GM10847 (cell line): ENCODE data around the gene PRTN3.

Experiments used
- POLR2A ChIP-seq: IDR thresholded peaks from 2 replicates; pipeline ENCODE4 v1.6.1; 2011; ENCODE audit not compliant: insufficient read length; ENCODE audit errors: extremely low read depth

PRTN3 gene

DNA sequence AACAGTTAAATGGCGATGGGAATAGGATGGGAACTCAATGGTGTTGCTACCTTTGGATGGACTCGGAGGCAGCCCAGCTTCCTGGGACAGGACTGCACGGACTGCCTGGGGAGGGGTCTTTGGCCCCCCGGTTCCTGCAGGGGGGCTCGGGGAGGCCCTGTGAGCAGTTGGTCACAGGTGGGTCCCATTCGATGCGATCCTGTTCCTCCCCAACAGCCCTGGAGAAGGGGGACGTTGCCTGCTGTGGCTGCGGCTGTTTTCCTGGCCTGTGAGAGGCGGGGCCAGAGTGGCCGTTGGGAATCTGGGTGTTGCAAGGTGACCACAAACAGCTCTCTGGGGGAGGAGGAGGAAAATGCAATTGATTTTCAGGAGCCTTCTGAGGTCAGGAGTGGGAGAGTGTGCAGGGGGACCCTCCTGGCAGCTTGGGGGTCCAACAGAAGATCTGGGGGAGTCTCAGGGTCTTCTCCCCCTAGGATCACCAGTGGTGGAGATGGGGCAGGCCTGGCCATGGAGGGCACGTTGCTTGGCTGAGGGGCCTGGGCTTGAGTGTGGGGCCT is 17.2 kb upstream of the PRTN3 start:
- TF ChIP-seq POLR2A = no peak

DNA sequence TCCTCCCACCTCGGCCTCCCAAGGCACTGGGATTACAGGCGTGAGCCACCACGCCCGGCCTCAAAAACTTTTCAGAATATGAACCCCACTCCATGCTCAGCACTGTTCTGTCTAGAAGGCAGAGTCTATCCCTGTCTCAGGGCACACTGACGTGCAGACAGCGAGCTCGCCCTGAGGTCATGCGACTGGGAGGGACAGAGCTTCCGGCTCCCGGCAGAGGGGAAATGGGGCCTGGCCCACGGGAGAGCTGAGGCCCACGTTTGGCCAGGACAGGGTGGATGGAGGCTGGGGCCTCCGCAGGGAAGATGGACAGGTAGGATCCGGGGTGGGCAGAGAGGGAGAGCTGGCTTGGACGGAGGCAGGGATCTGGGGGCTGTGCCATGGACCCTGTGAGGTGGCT is 15.9 kb upstream of the PRTN3 start:
- no peak for TF ChIP-seq POLR2A

DNA sequence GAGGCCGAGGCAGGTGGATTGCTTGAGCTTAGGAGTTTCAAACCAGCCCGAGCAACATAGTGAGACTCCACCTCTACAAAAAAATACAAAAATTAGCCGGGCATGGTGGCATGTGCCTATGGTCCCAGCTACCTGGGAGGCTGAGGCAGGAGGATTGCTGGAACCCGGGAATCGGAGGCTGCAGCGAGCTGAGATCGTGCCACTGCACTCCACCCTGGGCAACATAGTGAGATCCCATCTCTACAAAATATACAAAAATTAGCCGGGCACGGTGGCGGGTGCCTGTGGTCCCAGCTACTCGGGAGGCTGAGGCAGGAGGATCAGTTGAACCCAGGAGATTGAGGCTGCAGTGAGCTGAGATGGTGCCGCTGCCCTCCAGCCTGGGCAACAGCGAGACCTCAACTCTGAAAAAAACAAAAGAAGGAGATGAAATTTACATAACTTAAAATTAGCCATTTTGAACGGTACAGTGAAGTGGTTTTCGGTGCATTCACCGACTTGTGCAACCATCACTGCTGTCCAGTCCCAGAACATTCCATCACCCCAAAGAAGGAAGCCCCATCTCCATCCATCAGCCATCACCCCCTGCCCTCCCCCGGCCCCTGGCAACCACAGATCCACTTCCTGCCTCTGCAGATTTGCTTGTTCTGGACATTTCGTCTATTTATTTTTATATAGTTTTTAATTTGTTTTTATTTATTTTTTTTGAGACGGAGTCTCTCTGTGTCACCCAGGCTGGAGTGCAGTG is 14.7 kb upstream of the PRTN3 start:
- TF ChIP-seq POLR2A = no peak

DNA sequence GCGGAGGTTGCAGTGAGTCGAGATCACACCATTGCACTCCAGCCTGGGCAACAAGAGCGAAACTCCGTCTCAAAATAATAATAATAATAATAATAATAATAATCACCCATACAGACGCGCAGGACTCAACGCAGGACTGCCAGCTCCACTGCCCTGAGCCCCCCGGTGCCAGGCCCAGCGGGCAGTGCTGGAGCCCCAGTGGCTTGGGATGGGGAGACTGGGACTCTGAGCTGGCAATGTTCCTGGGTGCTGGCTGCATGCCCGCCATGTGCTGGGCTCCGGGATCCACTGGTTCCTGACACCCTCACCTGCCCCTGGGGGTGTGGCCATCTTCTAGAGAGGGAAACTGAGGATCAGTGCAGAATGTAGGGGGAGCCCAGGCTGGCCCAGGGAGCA is 13.5 kb upstream of the PRTN3 start:
- no peak for TF ChIP-seq POLR2A

DNA sequence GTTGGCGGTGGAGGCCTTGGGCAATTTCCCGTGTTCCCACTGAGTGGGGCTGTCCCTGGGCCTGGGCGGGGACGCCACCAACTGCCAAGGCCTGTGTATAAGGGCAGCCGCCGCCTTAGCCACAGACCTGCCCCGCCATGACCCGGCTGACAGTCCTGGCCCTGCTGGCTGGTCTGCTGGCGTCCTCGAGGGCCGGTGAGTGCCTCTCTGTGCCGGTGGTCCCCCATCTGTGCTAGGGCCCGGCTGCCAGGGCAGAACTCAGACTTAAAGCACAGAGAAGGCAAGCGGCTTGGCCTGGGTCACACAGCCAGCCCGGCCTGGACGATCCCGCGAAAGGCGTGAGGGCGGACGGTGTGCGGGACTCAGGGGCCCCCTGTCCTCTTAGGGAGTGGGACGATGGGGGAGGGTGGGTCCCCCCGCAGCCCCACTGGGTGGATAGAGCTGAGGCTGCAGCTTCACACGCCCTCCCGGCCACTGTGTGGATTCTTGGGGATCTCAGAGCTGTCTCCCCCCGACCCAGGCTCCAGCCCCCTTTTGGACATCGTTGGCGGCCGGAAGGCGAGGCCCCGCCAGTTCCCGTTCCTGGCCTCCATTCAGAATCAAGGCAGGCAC is 13.0 kb upstream of the PRTN3 start, which contains the start of gene AZU1:
TSS of gene AZU1 (plus strand) at position 128 of the 612 bp plus-strand sequence. CDS start at position 138, 10 bp downstream.
- no peak for TF ChIP-seq POLR2A

DNA sequence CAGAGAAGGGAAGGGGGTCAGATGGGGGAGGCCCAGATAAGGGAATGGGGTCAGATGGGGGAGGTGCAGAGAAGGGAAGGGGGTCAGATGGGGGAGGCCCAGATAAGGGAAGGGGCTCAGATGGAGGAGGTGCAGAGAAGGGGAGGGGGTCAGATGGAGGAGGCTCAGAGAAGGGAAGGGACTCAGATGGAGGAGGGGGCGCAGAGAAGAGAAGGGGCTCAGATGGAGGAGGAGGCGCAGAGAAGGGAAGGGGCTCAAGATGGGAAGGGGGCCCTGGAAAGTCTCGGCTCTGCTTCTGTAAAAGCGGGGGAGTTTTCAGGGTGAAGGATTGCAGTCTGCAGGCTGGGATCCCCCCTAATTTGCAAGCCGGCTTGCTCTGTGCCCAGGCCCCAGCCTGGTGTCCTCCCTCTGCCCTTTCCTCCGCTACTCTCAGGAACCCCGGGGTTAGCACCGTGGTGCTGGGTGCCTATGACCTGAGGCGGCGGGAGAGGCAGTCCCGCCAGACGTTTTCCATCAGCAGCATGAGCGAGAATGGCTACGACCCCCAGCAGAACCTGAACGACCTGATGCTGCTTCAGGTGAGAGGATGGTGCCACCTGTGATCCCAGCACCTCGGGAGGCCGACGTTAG is 11.6 kb upstream of the PRTN3 start:
- TF ChIP-seq POLR2A = no peak

DNA sequence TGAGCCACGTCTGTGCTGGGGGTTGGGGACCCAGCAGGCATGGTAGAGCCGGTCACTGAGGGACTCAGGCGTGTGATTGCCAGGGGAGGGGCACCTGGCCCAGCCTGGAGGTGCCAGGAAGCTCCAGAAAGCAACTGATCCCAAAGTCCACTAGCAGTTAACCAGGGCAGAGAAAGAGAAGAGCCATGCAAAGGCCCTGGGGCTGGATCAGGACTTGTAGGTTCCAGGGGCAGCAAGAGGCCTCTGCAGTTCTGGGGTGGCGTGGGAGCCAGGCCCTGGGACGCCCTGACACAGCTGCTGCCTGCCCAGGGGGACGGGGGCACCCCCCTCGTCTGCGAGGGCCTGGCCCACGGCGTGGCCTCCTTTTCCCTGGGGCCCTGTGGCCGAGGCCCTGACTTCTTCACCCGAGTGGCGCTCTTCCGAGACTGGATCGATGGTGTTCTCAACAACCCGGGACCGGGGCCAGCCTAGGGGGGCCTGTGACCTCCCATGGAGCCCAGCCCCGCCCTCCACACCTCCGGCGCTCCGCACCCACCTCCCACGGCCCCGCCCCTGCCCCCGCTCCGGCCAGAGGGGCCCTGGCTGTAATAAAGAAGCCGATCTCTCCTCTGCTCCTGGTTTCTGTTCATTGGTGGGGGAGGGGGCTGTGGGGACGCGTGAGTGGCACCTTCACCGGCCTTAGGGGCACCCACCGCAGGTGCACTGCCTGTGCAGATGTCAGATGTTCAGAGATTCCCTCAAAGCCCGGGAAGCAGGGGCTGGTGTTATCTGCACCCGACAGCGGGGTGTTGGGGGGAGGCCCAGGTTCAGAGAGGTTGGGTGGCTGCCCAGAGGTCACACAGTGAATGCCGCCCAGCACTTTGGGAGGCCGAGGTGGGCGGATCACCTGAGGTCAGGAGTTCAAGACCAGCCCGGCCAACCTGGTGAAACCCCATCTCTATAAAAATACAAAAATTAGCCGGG is 9.1 kb upstream of the PRTN3 start:
- no peak for TF ChIP-seq POLR2A

DNA sequence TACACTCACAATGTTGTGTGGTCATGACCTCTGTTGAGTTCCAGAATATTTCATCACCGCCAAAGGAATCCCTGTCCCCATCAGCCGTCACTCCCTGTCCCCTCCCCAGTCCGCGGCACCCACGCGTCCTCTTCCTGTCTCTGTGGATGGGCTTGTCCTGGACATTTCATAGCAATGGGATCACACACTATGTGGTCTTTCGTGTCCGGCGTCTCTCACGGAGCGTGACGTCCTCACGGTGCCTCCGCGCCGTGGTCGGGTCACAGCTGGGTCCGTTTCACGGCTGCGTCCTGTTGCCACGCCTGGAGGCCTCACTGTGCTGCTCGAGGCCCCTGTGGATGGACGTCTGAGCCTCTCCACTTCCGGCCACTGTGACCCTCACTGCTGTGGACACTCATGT is 6.6 kb upstream of the PRTN3 start:
- no peak for TF ChIP-seq POLR2A

DNA sequence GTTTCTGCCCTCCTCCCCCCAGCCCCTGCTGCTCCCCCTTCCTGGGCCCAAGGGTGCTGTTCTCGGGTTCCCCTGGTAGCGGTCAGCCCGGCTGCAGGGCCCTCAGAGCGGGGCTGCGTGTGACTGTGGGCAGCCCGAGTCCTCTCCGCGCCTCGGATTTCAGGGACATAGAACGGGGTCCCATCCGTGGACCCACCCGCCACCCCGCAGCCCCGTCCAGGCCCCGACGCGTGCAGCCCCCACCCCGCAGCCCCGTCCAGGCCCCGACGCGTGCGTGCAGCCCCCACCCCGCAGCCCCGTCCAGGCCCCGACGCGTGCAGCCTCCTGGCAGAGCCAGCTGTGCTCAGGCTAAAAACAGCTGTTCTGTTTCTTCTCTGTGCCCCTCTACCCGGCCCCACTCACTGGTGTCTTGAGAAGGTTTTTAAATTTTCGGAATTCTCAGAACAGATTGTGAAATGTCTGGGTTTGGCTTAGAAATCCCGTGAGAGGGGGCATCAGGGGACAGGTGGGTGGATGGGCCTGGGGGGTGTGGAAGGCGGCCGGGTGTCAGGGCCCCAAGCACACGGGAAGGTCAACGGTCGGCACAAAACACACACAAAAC is 5.5 kb upstream of the PRTN3 start:
- TF ChIP-seq POLR2A = no peak

DNA sequence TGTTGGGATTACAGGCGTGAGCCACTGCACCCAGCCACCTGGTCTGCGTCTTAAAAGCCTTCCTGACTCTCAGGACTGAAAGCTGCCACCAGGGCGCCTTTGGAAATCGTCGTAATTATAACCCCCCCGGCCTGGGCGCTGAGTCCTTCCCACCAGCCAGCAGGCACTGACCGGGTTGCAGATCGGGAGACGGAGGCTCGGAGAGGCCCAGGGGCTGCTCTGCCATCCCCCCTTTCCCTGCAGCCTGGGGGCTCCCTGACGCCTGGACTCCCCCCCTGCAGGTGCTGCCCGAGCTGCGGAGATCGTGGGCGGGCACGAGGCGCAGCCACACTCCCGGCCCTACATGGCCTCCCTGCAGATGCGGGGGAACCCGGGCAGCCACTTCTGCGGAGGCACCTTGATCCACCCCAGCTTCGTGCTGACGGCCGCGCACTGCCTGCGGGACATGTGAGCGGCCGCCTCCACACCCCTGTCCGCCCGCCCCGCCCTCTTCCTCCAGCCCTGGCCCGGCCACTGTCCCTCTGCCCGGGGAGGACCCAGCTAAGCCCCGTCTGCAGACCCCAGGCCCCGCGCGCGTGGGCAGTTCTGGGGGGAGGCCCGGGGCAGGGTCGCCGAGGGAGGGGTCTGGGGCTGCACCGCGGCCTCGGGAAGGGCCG is 2.5 kb downstream of the PRTN3 start:
- no peak for TF ChIP-seq POLR2A

DNA sequence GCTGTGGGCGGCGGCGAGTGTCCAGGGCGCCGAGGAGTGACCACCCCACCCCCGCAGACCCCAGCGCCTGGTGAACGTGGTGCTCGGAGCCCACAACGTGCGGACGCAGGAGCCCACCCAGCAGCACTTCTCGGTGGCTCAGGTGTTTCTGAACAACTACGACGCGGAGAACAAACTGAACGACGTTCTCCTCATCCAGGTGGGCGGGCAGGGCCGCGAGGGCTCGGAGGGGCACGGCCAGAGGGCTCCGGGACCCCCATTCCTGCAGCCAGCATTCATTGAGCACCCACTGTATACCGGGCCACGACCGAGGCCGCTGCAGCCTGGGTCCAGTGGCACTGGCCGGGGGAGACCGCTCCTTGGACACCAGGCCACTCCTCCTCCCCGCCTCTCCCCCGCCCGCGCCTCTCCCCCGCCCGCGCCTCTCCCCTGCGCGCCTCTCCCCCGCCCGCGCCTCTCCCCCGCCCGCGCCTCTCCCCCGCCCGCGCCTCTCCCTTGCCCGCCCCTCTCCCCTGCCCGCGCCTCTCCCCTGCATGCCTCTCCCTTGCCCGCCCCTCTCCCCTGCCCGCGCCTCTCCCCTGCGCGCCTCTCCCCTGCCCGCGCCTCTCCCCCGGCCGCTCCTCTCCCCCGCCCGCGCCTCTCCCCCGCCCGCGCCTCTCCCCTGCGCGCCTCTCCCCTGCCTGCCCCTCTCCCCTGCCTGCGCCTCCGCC is 3.2 kb downstream of the PRTN3 start:
- no peak for TF ChIP-seq POLR2A

DNA sequence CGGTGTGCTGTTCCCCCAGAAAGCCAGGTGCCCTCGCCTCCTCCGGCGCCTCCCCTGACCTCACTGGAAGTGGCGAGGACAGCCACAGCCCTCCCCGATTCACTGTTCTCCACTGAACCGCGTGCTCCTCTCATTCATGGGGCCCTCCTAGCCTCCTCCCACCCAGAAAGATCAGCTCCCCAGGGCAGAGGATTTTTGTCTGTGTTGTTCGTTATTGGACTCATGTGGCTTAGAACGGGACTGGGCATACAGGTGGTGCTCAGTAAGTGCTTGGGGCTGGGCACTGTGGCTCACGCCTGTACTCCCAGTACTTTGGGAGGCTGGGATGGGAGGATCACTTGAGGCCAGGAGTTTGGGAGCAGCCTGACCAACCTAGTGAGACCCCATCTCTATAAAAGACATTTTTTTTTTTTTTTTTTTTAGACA is 3.8 kb downstream of the PRTN3 start:
- TF ChIP-seq POLR2A = no peak
